Hindlimb muscle (tissue), 1 donor: Measurements from ENCODE around the gene IGSF3. TPM values are rescaled to one million over a fixed set of nuclear protein-coding genes. Genes with fewer than 3 reads are reported as not detected.

Experiments used
- DNase-seq: peaks from one replicate; pipeline ENCODE4 v3.0.0-alpha.2; 2013
- polyA plus RNA-seq: library from polyadenylated mRNA; unstranded; fragments of 120-200 nt; gene quantifications from one replicate; pipeline ENCODE4 v1.2.1, GENCODE V29; 2013; ENCODE audit not compliant: insufficient read length

IGSF3 gene
- 24.8 TPM for polyA plus RNA-seq

- DNase-seq: peak; percentile 78
Observed at GRCh38 chr1:116667575-116668105, at the start of gene IGSF3. Gene IGSF3, minus strand, starts transcription at chr1:116667733. Its CDS starts 1,407 bp downstream, at chr1:116666326.

- DNase-seq: no peak
Observed at GRCh38 chr1:116717318-116717717, 49.8 kb upstream of the IGSF3 start.

GRCh38 chr1:116716391-116716790 is 48.9 kb upstream of the IGSF3 start:
- no peak for DNase-seq

- no peak for DNase-seq
Observed at GRCh38 chr1:116713474-116713873, 45.9 kb upstream of the IGSF3 start.

DNA sequence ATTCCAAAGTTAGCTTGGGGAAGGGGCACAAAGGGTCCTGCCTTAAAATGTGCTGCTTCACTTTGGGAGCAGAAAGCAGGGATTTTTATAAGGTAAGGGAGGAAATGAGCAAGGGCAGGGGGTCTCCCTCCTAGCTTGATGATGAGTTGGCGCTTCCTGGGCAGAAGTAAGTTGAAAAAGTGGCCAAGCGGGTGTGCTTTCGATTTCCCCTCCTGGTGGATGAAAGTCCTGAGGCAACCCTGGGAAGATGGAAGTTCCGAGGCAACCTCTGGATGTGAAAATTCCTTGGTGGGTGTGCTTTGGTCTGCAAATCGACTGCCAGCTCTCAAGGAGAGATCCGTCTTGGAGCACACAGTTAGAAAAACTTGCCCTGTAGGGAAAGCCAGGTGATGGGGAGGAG is 45.0 kb upstream of the IGSF3 start:
- no peak for DNase-seq

DNA sequence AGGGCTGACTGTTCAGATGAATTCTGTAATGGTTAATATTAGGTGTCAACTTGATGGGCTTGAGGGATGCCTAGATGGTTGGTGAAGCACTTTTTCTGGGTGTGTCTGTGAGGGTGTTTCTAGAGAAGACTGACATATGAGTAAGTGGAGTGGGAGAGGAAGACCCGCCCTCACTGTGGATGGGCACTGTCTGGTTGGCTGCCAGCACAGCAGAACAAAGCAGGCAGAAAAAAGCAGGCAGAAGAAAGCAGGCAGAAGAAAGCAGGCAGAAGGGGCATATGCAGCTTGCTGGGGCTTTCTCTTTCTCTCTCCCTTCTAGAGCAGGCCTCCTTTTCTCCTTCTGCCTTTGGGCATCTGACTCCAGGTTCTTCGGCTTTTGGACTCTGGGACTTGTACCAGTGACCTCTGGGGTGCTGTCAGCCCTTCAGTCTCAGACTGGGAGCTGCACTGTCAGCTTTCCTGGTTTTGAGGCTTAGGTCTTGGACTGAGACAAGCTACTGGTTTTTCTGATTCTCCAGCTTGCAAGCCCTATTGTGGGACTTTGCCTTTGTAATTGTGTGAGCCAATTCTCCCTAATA is 43.8 kb upstream of the IGSF3 start:
- no peak for DNase-seq

- DNase-seq: no peak
Observed at GRCh38 chr1:116710420-116711262, 43.1 kb upstream of the IGSF3 start.

DNA sequence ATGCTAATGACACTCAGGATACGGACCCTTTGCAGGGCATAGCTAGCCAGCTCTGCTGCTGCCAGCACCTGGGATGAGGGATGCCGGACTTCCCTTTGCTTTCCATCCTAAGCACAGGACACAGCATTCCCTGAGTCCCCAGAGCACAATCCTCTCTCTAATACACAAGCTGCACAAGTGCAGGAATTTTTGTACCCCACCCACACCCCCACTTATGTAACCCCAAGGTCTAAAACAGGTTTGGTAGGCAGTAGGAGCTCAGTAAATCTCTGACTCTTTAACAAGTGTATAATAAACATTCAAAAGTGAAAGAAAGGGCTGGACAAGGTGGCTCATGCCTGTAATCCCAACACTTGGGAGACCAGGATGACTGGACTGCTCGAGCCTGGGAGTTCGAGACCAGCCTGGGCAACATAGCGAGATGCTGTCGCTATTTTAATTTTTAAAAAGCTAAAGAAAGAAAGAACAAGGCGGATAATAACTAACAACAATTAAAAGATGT is 42.2 kb upstream of the IGSF3 start:
- DNase-seq: no peak

- no peak for DNase-seq
Observed at GRCh38 chr1:116708255-116708900, 40.8 kb upstream of the IGSF3 start.

- DNase-seq: no peak
Observed at GRCh38 chr1:116706841-116707240, 39.3 kb upstream of the IGSF3 start.

DNA sequence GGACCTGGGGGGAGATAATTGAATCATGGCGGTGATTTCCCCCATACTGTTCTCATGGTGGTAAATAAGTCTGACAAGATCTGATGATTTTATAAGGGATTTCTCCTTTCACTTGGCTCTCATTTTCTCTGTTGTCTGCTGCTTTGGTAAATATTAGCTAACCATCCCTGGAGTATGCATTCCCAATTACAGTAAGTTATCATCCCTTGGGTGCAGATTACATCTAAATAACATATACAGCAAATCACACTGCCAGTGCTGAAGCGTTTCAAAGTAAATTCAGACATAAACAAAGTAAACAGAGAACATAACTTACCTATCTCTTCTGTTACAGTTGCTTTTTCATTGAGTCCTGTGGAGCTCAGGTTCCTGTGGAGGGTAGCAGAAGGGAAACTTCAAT is 38.6 kb upstream of the IGSF3 start:
- DNase-seq: no peak

DNA sequence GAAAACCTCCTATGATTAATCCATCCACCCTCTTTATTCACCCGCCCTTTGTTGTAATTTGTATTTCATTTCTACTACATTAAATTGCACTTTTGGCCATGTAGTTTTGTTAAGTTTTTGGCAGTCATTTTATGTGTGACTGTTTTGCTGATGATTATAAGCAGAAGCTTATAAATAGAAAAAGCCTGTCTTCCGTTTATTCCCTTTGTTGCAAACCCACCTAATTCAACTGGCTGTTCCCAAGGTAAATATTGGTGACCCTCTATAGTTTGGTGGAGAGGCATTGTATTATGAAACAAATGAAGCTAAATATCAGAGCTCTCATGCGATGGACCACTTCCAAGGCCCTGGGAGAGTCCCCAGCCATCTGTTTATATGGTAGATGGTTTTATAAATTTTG is 36.7 kb upstream of the IGSF3 start:
- DNase-seq: no peak

DNA sequence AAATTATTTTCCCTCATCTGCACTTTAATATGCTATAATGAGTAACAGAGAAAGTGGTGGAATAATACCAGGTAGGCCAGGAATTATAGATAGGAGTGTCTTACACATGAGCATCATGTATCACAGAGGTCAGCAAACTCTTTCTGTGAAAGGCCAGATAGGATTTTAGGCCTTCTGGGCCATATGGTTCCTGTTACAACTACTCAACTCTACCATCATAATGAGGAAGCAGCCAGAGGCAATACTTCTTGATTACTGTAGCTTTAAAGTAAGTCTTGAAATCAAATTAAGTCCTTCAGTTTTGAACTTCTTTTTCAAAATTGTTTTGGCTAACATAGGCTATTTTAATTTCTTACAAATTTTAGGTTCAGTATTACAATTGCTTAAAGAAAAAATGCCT is 32.1 kb upstream of the IGSF3 start:
- DNase-seq: no peak

- DNase-seq: no peak
Observed at GRCh38 chr1:116698244-116698595, 30.7 kb upstream of the IGSF3 start.

DNA sequence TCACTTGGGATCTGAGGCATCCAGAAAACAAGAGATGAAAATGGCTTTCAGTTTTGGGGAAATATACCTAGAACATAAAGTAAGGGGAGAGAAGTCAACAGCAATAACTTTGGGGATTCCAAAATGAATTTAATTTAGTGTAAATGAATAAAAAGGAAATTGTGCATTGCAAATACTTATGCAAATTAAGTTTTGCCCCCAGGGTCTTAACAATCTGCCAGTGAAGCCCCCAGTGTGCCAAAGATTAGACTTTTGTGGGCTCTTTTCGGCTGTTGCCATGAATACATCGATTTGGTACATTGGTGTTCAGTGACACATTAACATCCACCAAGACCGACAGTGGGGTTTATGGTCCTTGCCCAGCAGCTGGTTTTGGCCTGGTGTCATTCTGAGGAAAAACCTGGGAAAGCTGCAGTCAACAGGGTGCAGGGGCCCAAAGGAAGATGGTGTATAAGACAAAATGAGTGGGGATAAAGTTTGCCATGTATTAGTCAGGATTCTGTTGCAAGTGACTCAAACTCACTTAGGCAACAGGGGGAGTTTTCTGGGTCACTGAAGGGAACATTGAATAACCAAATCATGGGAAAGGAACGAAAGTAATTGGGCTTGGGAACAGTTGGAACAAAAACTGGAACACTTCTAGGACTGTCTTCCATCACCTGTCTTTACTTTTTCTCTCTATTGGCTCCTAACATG is 30.2 kb upstream of the IGSF3 start:
- DNase-seq: no peak

DNA sequence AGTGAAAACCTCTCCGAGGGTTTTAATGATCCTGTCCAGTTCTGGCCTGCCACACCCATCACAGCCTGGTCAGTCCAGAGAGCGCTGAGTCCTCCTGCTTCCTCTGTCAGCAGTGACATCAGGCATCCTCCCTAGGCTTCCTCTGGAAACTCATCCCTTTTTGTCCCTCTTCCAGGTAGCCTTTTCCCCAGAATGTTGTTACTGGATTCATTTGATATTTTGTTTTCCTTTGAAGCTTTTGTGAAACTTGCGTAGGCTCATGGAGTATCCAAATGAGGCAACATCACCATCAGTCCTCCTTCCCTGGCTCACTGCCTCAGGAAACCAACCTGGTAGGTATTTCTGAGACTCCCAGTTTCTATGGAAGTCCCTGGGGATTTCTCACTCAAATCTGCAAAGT is 27.0 kb upstream of the IGSF3 start:
- DNase-seq: no peak

GRCh38 chr1:116693759-116694480 is 26.4 kb upstream of the IGSF3 start:
- DNase-seq: no peak

GRCh38 chr1:116692879-116693278 is 25.3 kb upstream of the IGSF3 start:
- DNase-seq: no peak

DNA sequence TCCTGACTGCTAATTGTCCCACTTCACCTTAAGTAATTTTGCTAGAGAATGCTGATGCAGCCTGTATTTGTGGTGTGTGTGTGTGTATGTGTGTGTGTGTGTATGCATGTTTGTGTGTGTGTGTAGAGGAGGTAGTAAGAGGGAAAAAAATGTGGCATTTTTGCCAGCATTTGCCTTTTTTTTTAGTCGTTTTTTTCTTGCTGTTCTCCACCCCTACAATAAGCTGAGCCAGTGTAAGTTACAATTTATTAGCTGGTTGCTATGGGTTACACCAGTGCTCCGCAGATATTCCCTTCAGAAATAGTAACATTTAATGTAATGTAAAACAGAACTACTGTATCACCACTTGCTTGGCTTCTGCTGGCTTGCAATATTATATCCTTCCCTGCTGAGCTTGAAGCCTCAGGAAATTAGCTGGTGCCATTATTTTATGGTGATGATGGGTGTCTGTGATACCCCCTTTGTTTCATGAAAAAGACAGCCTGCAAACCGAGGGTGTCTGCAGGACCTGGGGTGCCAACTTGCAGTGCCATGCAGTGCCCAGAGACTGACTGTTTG is 23.4 kb upstream of the IGSF3 start:
- no peak for DNase-seq

DNA sequence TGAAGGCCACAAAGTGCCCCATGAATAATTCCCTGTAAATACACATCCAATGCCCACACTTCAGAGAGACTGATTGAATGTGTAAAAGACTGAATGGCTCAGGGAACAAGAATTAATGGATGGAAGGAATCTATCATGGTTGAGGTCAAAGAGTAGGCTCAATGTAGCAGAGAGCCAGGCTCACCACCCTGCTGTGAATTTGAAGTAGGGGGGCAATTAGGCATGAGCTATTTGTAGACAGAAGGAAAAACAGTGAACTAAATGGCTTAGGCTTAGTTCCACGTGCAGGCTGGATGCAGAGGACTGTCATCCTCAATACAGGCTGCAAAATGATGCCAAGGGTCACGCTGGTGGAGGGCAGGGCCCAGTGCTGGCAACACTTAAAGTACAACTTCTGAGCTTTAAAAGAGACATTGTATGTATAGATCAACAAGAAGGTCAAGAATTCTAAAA is 22.9 kb upstream of the IGSF3 start:
- DNase-seq: no peak

DNA sequence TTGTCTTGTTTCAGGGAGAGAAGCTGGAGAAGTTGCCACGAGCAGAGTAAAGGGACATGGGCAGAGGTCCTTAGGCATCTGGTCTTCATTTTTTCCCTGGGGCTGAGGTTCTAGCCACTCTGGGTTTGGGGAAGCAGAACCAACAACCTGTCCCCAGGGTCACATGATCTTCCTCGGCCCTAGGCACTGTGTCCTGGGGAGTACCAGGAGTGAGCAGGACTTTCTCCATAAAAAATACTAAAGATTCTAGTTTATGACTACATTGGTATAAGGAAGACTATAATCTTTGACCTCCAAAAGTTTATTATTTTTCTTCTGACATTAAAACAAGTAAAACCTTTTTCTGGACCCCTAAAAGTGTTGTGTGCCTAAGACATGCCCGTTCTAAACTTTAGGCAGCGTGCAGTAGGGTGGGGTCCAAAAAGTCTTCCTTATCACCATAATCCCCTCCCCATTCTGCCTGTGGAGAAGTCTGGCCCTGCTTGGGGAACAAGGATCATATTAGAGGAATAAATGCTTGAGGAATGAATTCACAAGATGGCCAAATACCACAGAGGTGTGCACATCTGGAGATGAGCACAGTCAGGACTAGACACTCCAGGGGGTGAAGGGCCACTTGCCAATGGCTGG is 19.3 kb upstream of the IGSF3 start:
- no peak for DNase-seq
